Mesodermal cell (in vitro differentiated cells): ENCODE data around the gene C1orf226. TPM values are rescaled to one million over a fixed set of nuclear protein-coding genes. Genes with fewer than 3 reads are reported as not detected.
"Not testable (repeated sequence)": the region's sequence is repeated elsewhere in the genome, so short reads cannot be mapped to it uniquely, and the experiment has no call there.

Experiments
- H3K27ac ChIP-seq: 2 replicates; pipeline ENCODE4 v1.7.0; 2013; ENCODE audit warnings: mild to moderate bottlenecking, low read depth, low read length, moderate library complexity; ENCODE audit not compliant: severe bottlenecking
- H3K36me3 ChIP-seq: 2 replicates; pipeline ENCODE4 v1.7.1; 2013; ENCODE audit warnings: mild to moderate bottlenecking, low read length, moderate library complexity; ENCODE audit not compliant: control insufficient read depth, insufficient read depth
- H3K4me1 ChIP-seq: one replicate; pipeline ENCODE4 v1.7.1; 2013; ENCODE audit warnings: mild to moderate bottlenecking, low read length; ENCODE audit not compliant: insufficient read depth, control insufficient read depth, poor library complexity, severe bottlenecking
- H3K4me3 ChIP-seq: 2 replicates; pipeline ENCODE4 v1.7.0; 2013; ENCODE audit warnings: low read length, control low read depth, mild to moderate bottlenecking; ENCODE audit not compliant: insufficient read depth, poor library complexity, severe bottlenecking; ENCODE audit errors: extremely low read depth
- H3K9me3 ChIP-seq: 2 replicates; pipeline ENCODE4 v1.7.1; 2013; ENCODE audit warnings: mild to moderate bottlenecking, low read length, moderate library complexity; ENCODE audit not compliant: control insufficient read depth
- WGBS, 2 experiments: methylation state at CpG; one replicate each; pipeline ENCODE4 v1.1.5; 2013; ENCODE audit warnings: missing lambda C conversion rate in 2 of 2; ENCODE audit not compliant: insufficient coverage in 2 of 2; 5-methylcytosine and 5-hydroxymethylcytosine counted together
- polyA plus RNA-seq, 2 experiments: library from polyadenylated mRNA; stranded (reverse); fragments of 50-300 nt; gene quantifications; one replicate each; pipeline ENCODE4 v1.2.3, GENCODE V29; 2013

The C1orf226 gene
- 6.2 TPM for polyA plus RNA-seq (2013, experiment 1 of 2)
- 5.1 TPM for polyA plus RNA-seq (2013, experiment 2 of 2)

- Histone ChIP-seq H3K36me3 (no peaks in the 10 kb centered on the region), H3K27ac (no peak within 1 kb of the TSS), H3K4me3 (no peak within 1 kb of the TSS), H3K4me1 (peaks cover 6% of the 10 kb centered on the region), H3K9me3 (no peaks in the 10 kb centered on the region)
- 90 to 93% methylated on average over 3 of the region's 3 CpGs for WGBS, 2 experiments
These were observed at the start of gene C1orf226 for GRCh38 chr1:162381383-162381782. Gene C1orf226, plus strand, starts transcription at chr1:162381728. Its CDS starts 174 bp downstream, at chr1:162381902.

GRCh38 chr1:162333991-162334390, 47.5 kb upstream of the C1orf226 start:
- Histone ChIP-seq H3K4me3 (no peak overlapping the region), H3K27ac (no peak overlapping the region), H3K9me3 (no peaks in the 10 kb centered on the region), H3K4me1 (no peaks in the 10 kb centered on the region), H3K36me3 (no peaks in the 10 kb centered on the region)

- no peaks in the 10 kb centered on the region for H3K9me3 ChIP-seq
- WGBS, 2 experiments = 93 to 96% methylated on average over 3 to 4 of the region's 5 CpGs
- no peak overlapping the region for H3K4me3 ChIP-seq
- no peak overlapping the region for H3K27ac ChIP-seq
- H3K4me1 ChIP-seq = no peaks in the 10 kb centered on the region
- H3K36me3 ChIP-seq = no peaks in the 10 kb centered on the region
These were observed 46.4 kb upstream of the C1orf226 start for GRCh38 chr1:162335126-162335525.

GRCh38 chr1:162336621-162337285, 44.8 kb upstream of the C1orf226 start:
- Histone ChIP-seq H3K36me3 (no peaks in the 10 kb centered on the region), H3K9me3 (no peaks in the 10 kb centered on the region), H3K4me1 (no peaks in the 10 kb centered on the region), H3K27ac (no peak overlapping the region), H3K4me3 (no peak overlapping the region)
- WGBS, 2 experiments = 80 to 89% methylated on average over 2 of the region's 7 CpGs

GRCh38 chr1:162342452-162342983, 39.0 kb upstream of the C1orf226 start:
- Histone ChIP-seq H3K9me3 (no peaks in the 10 kb centered on the region), H3K4me3 (no peak overlapping the region), H3K36me3 (no peaks in the 10 kb centered on the region), H3K27ac (no peak overlapping the region), H3K4me1 (peaks cover 4% of the 10 kb centered on the region)
- no CpG with 5 or more reads among the region's 1 CpG for WGBS, 2 experiments

- Histone ChIP-seq H3K27ac (no peak overlapping the region), H3K4me1 (peaks cover 9% of the 10 kb centered on the region), H3K9me3 (no peaks in the 10 kb centered on the region), H3K36me3 (no peaks in the 10 kb centered on the region), H3K4me3 (no peak overlapping the region)
- WGBS, 2 experiments = 84 to 100% methylated on average over 3 of the region's 5 CpGs
These were observed 38.1 kb upstream of the C1orf226 start for GRCh38 chr1:162343470-162343869.

- H3K27ac ChIP-seq = no peak overlapping the region
- 0% methylated on average over 1 of the region's 3 CpGs; no CpG with 5 or more reads in 1 of the 2 experiments for WGBS, 2 experiments
- no peaks in the 10 kb centered on the region for H3K9me3 ChIP-seq
- no peak overlapping the region for H3K4me3 ChIP-seq
- H3K4me1 ChIP-seq = peaks cover 37% of the 10 kb centered on the region
- H3K36me3 ChIP-seq = no peaks in the 10 kb centered on the region
These were observed 34.2 kb upstream of the C1orf226 start for GRCh38 chr1:162347281-162347680.

GRCh38 chr1:162349635-162350330, 31.7 kb upstream of the C1orf226 start:
- H3K36me3 ChIP-seq = no peaks in the 10 kb centered on the region
- no peak overlapping the region for H3K4me3 ChIP-seq
- 66 to 71% methylated on average over 7 to 9 of the region's 11 CpGs for WGBS, 2 experiments
- H3K27ac ChIP-seq = peak overlapping the region; percentile 93
- peaks cover 59% of the 10 kb centered on the region for H3K4me1 ChIP-seq
- H3K9me3 ChIP-seq = no peaks in the 10 kb centered on the region

- no peak overlapping the region for H3K4me3 ChIP-seq
- no peaks in the 10 kb centered on the region for H3K36me3 ChIP-seq
- peaks cover 59% of the 10 kb centered on the region for H3K4me1 ChIP-seq
- no peaks in the 10 kb centered on the region for H3K9me3 ChIP-seq
- 82 to 93% methylated on average over 6 of the region's 6 CpGs for WGBS, 2 experiments
- H3K27ac ChIP-seq = no peak overlapping the region
These were observed 30.2 kb upstream of the C1orf226 start for GRCh38 chr1:162351246-162351842.

GRCh38 chr1:162351874-162352273, 29.7 kb upstream of the C1orf226 start:
- not testable (repeated sequence) for H3K27ac ChIP-seq, H3K9me3 ChIP-seq, H3K4me3 ChIP-seq, H3K36me3 ChIP-seq
- 81 to 92% methylated on average over 1 to 2 of the region's 4 CpGs for WGBS, 2 experiments
- H3K4me1 ChIP-seq = peaks cover 59% of the 10 kb centered on the region
